HCT116 (cell line): ENCODE data around the gene HK1. TPM values are rescaled to one million over a fixed set of nuclear protein-coding genes. Genes with fewer than 3 reads are reported as not detected.

Experiments used
- ATAC-seq: fragments of 200-7000 bp; cut with Tn5 transposase; 2 replicates; pipeline ENCODE4 v1.9.1; 2020; ENCODE audit warnings: mild to moderate bottlenecking, moderate library complexity
- BruUV-seq: library from RNA; stranded (reverse); fragments of 400-500 nt; replicated peaks from 2 replicates; lab custom pipeline; 2021; lab: Mats Ljungman, UMichigan
- CTCF ChIA-PET: fragments of 300-600 bp; sonication (Branson Sonifier 250); formaldehyde crosslinking; loops from one replicate; lab custom pipeline; 2021; ENCODE audit warnings: antibody characterized with exemption; lab: Charles Lee
- POLR2A ChIA-PET: fragments of 300-600, 350-600 bp; sonication (Branson Sonifier 250); formaldehyde crosslinking; loops from one replicate; lab custom pipeline; 2021; ENCODE audit warnings: antibody characterized with exemption; lab: Charles Lee
- RAD21 ChIA-PET, 2 experiments: fragments of 300-600 bp; sonication (Branson Sonifier 250); formaldehyde crosslinking; loops; one replicate each; lab custom pipeline; 2023; ENCODE audit warnings: low total read pairs in 2 of 2; ENCODE audit not compliant: uncharacterized antibody in 2 of 2, unreplicated experiment in 2 of 2, low non-redundant PET in 1 of 2; lab: Charles Lee
- DNase-seq: peaks from one replicate; pipeline ENCODE4 v3.0.0-alpha.2; 2010; ENCODE audit warnings: low read depth, low spot score
- H2AFZ ChIP-seq: fragments of 200-600 bp; shearing (Covaris generic), sonication (generic); 2 replicates; pipeline ENCODE4 v1.6.1; 2017; ENCODE audit warnings: low read depth, mixed run types, mixed read lengths, antibody characterized with exemption, low read length; ENCODE audit not compliant: poor library complexity, severe bottlenecking
- H3K27ac ChIP-seq: 2 replicates; pipeline ENCODE4 v1.5.1; 2012; ENCODE audit warnings: low read depth, low read length
- H3K27me3 ChIP-seq: fragments of 200-600 bp; sonication (generic); 2 replicates; pipeline ENCODE4 v1.6.1; 2016; ENCODE audit warnings: mixed run types, low read length, mixed read lengths; ENCODE audit not compliant: insufficient read depth
- H3K36me3 ChIP-seq, 2 experiments: fragments of 200-500 bp in 1 of 2; fragments of 200-600 bp in 1 of 2; sonication (Bioruptor generic) in 1 of 2; sonication (generic) in 1 of 2; 2 replicates each; pipeline versions ENCODE4 v1.5.1 to v1.6.1; 2014 to 2016; ENCODE audit warnings: low read length in 2 of 2, inconsistent platforms in 1 of 2, mixed read lengths in 1 of 2, mixed run types in 1 of 2; ENCODE audit not compliant: insufficient read depth in 2 of 2, control insufficient read depth in 1 of 2
- H3K4me1 ChIP-seq, 2 experiments: fragments of 200-600 bp in 1 of 2; sonication (generic) in 1 of 2; 2 replicates each; pipeline versions ENCODE4 v1.5.1 to v1.6.1; 2012 to 2017; ENCODE audit warnings: low read length in 2 of 2, inconsistent platforms in 1 of 2, mild to moderate bottlenecking in 1 of 2, mixed read lengths in 1 of 2, mixed run types in 1 of 2, moderate library complexity in 1 of 2; ENCODE audit not compliant: insufficient read depth in 2 of 2, control insufficient read depth in 1 of 2
- H3K4me2 ChIP-seq: fragments of 200-600 bp; sonication (generic); 2 replicates; pipeline ENCODE4 v1.6.1; 2017; ENCODE audit warnings: mixed run types, low read length, mixed read lengths
- H3K4me3 ChIP-seq, 2 experiments: fragments of 200-600 bp in 1 of 2; sonication (generic) in 1 of 2; replicated peaks in 1 of 2; 2 replicates each; pipeline ENCODE4 v1.5.1; 2011 to 2016; ENCODE audit warnings: low read length in 2 of 2, control low read depth in 1 of 2, low read depth in 1 of 2, mild to moderate bottlenecking in 1 of 2, mixed read lengths in 1 of 2, mixed run types in 1 of 2
- H3K79me2 ChIP-seq: fragments of 200-600 bp; sonication (generic); 2 replicates; pipeline ENCODE4 v1.6.1; 2017; ENCODE audit warnings: mild to moderate bottlenecking, mixed run types, low read length, moderate library complexity, mixed read lengths; ENCODE audit not compliant: insufficient read depth
- H3K9ac ChIP-seq: fragments of 200-600 bp; sonication (generic); 2 replicates; pipeline ENCODE4 v1.6.1; 2016; ENCODE audit warnings: low read length, mixed read lengths
- H3K9me2 ChIP-seq: fragments of 200-600 bp; sonication (generic), shearing (Covaris generic); 2 replicates; pipeline ENCODE4 v1.6.1; 2017; ENCODE audit warnings: mixed run types, mild to moderate bottlenecking, moderate library complexity; ENCODE audit not compliant: insufficient read depth
- H3K9me3 ChIP-seq, 2 experiments: fragments of 200-500 bp in 1 of 2; fragments of 200-600 bp in 1 of 2; sonication (Bioruptor generic) in 1 of 2; sonication (generic) in 1 of 2; 2 replicates each; pipeline ENCODE4 v1.6.1; 2014 to 2017; ENCODE audit warnings: low read length in 2 of 2, mixed read lengths in 2 of 2, inconsistent platforms in 1 of 2, low read depth in 1 of 2, mild to moderate bottlenecking in 1 of 2, mixed run types in 1 of 2, moderate library complexity in 1 of 2; ENCODE audit not compliant: control insufficient read depth in 1 of 2, insufficient read depth in 1 of 2
- H4K20me1 ChIP-seq: fragments of 200-600 bp; sonication (generic), shearing (Covaris generic); 2 replicates; pipeline ENCODE4 v1.6.1; 2017; ENCODE audit warnings: mixed run types, mild to moderate bottlenecking, moderate library complexity; ENCODE audit not compliant: insufficient read depth
- CBX3 ChIP-seq: IDR thresholded peaks from 2 replicates; pipeline ENCODE4 v1.6.1; 2012; ENCODE audit warnings: low read depth
- CEBPB ChIP-seq: IDR thresholded peaks from 2 replicates; pipeline ENCODE4 v1.6.1; 2012; ENCODE audit warnings: low read depth
- EGR1 ChIP-seq: IDR thresholded peaks from 2 replicates; pipeline ENCODE4 v1.6.1; 2012; ENCODE audit warnings: low read depth
- ELF1 ChIP-seq: IDR thresholded peaks from 2 replicates; pipeline ENCODE4 v1.6.1; 2012; ENCODE audit warnings: low read depth, borderline replicate concordance
- EZH2 ChIP-seq: fragments of 200-600 bp; sonication (generic); IDR thresholded peaks from 2 replicates; pipeline ENCODE4 v1.6.1; 2017; ENCODE audit warnings: antibody characterized with exemption, mixed run types
- EZH2phosphoT487 ChIP-seq: fragments of 200-600 bp; IDR thresholded peaks from 2 replicates; pipeline ENCODE4 v1.6.1; 2018; ENCODE audit warnings: antibody characterized with exemption, borderline replicate concordance
- FOSL1 ChIP-seq: IDR thresholded peaks from 2 replicates; pipeline ENCODE4 v1.6.1; 2012; ENCODE audit warnings: low read depth
- JUND ChIP-seq: IDR thresholded peaks from 2 replicates; pipeline ENCODE4 v1.6.1; 2012
- POLR2A ChIP-seq: IDR thresholded peaks from 2 replicates; pipeline ENCODE4 v1.7.0; 2011; ENCODE audit warnings: borderline replicate concordance; ENCODE audit not compliant: insufficient read depth, insufficient read length; ENCODE audit errors: extremely low read depth
- POLR2AphosphoS5 ChIP-seq: IDR thresholded peaks from 2 replicates; pipeline ENCODE4 v1.6.1; 2011; ENCODE audit warnings: mild to moderate bottlenecking, low read depth, low read length, moderate library complexity
- SIN3A ChIP-seq: IDR thresholded peaks from 2 replicates; pipeline ENCODE4 v1.6.1; 2012; ENCODE audit warnings: low read depth
- SP1 ChIP-seq: IDR thresholded peaks from 2 replicates; pipeline ENCODE4 v1.6.1; 2012; ENCODE audit warnings: low read depth
- TCF7L2 ChIP-seq: IDR thresholded peaks from 2 replicates; pipeline ENCODE4 v1.7.0; 2011; ENCODE audit warnings: borderline replicate concordance, inconsistent platforms; ENCODE audit not compliant: insufficient read depth, insufficient read length; ENCODE audit errors: extremely low read depth
- YY1 ChIP-seq: IDR thresholded peaks from 2 replicates; pipeline ENCODE4 v1.6.1; 2011; ENCODE audit warnings: low read length, low read depth, moderate library complexity, mild to moderate bottlenecking; ENCODE audit not compliant: insufficient replicate concordance; ENCODE audit errors: extremely low read depth
- ZFX ChIP-seq: fragments of 450-650 bp; IDR thresholded peaks from 2 replicates; pipeline ENCODE4 v1.6.1; 2017
- ZNF274 ChIP-seq: fragments of 200-500 bp; sonication (Bioruptor generic); IDR thresholded peaks from 2 replicates; pipeline ENCODE4 v1.6.1; 2014; ENCODE audit warnings: mild to moderate bottlenecking, low read depth, low read length, inconsistent platforms
- intact Hi-C: fragments of 100-400 bp; cut with micrococcal nuclease; formaldehyde crosslinking; loops from 2 replicates; pipeline ENCODE4 v1.10.0; 2022
- total RNA-seq: library from RNA; stranded (reverse); gene quantifications from one replicate; pipeline ENCODE4 v1.2.1, GENCODE V29; 2021; ENCODE audit not compliant: unreplicated experiment
- TF ChIP-seq, protein P1 (sequence below): IDR thresholded peaks from 2 replicates; pipeline ENCODE4 v1.6.1; 2012
- TF ChIP-seq, protein P2 (sequence below), 3 experiments: fragments of 200-600 bp in 1 of 3; sonication (generic) in 1 of 3; IDR thresholded peaks in 2 of 3; conservative IDR thresholded peaks in 1 of 3; 2 replicates each; pipeline ENCODE4 v1.5.1; 2012 to 2017; ENCODE audit warnings: low read depth in 2 of 3, low read length in 2 of 3, antibody characterized with exemption in 1 of 3, borderline replicate concordance in 1 of 3, control low read depth in 1 of 3, mild to moderate bottlenecking in 1 of 3, mixed read lengths in 1 of 3, mixed run types in 1 of 3, moderate library complexity in 1 of 3; ENCODE audit not compliant: insufficient read depth in 1 of 3
- TF ChIP-seq, protein P3 (sequence below): IDR thresholded peaks from 2 replicates; pipeline ENCODE4 v1.6.1; 2012
- TF ChIP-seq, protein P4 (sequence below): IDR thresholded peaks from 2 replicates; pipeline ENCODE4 v1.6.1; 2011; ENCODE audit warnings: mild to moderate bottlenecking, low read length, moderate library complexity; ENCODE audit not compliant: insufficient replicate concordance; ENCODE audit errors: extremely low read depth

HK1 gene
- total RNA-seq, 1 experiment from 2014 or later: 50.3 TPM

DNA sequence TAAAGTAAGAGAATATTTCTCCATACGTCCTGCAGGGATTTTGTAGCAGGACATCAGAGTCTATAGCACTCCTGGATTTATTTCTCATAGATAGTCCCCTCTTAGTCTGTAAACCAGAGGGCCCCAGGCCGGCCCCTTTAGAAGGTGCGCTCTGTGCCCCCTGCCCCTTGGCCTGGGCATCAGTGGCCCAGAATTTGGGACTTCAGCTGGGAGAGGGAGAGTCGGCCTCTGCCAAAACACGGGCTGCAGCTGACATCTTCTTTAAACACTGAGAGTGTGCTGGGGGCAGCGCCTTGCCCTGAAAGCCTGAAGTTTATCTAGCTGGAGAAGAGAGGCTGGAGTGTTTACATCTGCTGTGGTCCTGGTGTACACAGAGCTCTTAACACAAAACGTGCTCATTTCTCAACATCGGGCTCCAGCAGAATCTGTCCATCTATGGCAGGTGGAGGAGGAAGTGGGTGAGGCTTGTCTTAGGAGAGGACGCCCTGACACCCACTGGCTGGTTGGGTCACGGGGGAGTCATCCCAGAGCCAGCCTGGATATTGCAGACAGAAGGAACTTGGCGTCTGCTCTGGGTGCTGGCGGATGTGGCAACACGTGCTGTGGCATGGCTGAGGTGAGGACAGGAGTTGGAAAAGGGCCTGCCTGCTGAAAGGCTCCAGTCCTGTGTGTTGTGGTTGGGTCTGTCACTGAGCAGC is 143.5 kb downstream of the HK1 start:
- Histone ChIP-seq H3K4me3 (no peak overlapping the region), H3K9me3 (no peaks in the 10 kb centered on the region), H3K79me2 (no peaks in the 10 kb centered on the region), H3K9me2 (no peaks in the 10 kb centered on the region), H3K4me2 (no peak overlapping the region), H3K9ac (no peak overlapping the region), H3K27me3 (no peaks in the 10 kb centered on the region), H3K4me1 (peaks cover 3 to 25% of the 10 kb centered on the region in 2 experiments; a peak in 2 of 4 replicates), H4K20me1 (no peaks in the 10 kb centered on the region), H3K36me3 (no peaks in the 10 kb centered on the region), H2AFZ (no peak overlapping the region), H3K27ac (no peak overlapping the region)
- DNase-seq (no peak), ATAC-seq (no peak)
- intact Hi-C loops: loop anchor here (10.0 kb wide), 1 partner anchor 293 kb away; no protein-coding TSS in a partner anchor
- TF ChIP-seq SIN3A (no peak), POLR2AphosphoS5 (no peak), YY1 (no peak), ZFX (no peak), EZH2phosphoT487 (no peak), ZNF274 (no peak), TCF7L2 (no peak), EGR1 (no peak), SP1 (no peak), CBX3 (no peak), CEBPB (no peak), JUND (no peak), POLR2A (no peak), ELF1 (no peak), FOSL1 (no peak), EZH2 (no peak)
- TF ChIP-seq, protein P1, sequence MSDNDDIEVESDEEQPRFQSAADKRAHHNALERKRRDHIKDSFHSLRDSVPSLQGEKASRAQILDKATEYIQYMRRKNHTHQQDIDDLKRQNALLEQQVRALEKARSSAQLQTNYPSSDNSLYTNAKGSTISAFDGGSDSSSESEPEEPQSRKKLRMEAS: no peak
- TF ChIP-seq, protein P2, sequence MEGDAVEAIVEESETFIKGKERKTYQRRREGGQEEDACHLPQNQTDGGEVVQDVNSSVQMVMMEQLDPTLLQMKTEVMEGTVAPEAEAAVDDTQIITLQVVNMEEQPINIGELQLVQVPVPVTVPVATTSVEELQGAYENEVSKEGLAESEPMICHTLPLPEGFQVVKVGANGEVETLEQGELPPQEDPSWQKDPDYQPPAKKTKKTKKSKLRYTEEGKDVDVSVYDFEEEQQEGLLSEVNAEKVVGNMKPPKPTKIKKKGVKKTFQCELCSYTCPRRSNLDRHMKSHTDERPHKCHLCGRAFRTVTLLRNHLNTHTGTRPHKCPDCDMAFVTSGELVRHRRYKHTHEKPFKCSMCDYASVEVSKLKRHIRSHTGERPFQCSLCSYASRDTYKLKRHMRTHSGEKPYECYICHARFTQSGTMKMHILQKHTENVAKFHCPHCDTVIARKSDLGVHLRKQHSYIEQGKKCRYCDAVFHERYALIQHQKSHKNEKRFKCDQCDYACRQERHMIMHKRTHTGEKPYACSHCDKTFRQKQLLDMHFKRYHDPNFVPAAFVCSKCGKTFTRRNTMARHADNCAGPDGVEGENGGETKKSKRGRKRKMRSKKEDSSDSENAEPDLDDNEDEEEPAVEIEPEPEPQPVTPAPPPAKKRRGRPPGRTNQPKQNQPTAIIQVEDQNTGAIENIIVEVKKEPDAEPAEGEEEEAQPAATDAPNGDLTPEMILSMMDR (IDR thresholded peaks at IDR 0.05 in 2 of 3, conservative IDR thresholded peaks at IDR 0.05 in 1 of 3; ENCODE audit: borderline replicate concordance in 1 of 3, insufficient read depth in 1 of 3, low read depth in 2 of 3, low read length in 2 of 3): no peak
- TF ChIP-seq, protein P3, sequence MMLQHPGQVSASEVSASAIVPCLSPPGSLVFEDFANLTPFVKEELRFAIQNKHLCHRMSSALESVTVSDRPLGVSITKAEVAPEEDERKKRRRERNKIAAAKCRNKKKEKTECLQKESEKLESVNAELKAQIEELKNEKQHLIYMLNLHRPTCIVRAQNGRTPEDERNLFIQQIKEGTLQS: no peak
- TF ChIP-seq, protein P4, sequence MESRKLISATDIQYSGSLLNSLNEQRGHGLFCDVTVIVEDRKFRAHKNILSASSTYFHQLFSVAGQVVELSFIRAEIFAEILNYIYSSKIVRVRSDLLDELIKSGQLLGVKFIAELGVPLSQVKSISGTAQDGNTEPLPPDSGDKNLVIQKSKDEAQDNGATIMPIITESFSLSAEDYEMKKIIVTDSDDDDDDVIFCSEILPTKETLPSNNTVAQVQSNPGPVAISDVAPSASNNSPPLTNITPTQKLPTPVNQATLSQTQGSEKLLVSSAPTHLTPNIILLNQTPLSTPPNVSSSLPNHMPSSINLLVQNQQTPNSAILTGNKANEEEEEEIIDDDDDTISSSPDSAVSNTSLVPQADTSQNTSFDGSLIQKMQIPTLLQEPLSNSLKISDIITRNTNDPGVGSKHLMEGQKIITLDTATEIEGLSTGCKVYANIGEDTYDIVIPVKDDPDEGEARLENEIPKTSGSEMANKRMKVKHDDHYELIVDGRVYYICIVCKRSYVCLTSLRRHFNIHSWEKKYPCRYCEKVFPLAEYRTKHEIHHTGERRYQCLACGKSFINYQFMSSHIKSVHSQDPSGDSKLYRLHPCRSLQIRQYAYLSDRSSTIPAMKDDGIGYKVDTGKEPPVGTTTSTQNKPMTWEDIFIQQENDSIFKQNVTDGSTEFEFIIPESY: no peak
- ChIA-PET POLR2A (interaction anchor here (0.6 kb wide), 1 partner anchor 12 kb away, joined by 4 read pairs; no protein-coding TSS in a partner anchor), RAD21 (no interaction called here), CTCF (no interaction called here)
- BruUV-seq: no TSS peak
